GM12878 (cell line): ENCODE results near the gene CPHXL2. TPM values are rescaled to one million over a fixed set of nuclear protein-coding genes. Genes with fewer than 3 reads are reported as not detected.

ENCODE experiments used
- ATAC-seq: fragments of 200-7000 bp; cut with Tn5 transposase; 3 replicates; pipeline ENCODE4 v1.9.1; 2020; ENCODE audit warnings: mild to moderate bottlenecking, moderate library complexity
- BruUV-seq: library from RNA; stranded (reverse); fragments of 400-500 nt; replicated peaks from 2 replicates; lab custom pipeline; 2021; lab: Mats Ljungman, UMichigan
- CTCF ChIA-PET: fragments of 300-600 bp; sonication (Branson Sonifier 250); formaldehyde crosslinking; extraction: SDS; loops from one replicate; lab custom pipeline; 2021; ENCODE audit warnings: inconsistent platforms; lab: Yijun Ruan, JAX
- POLR2A ChIA-PET: fragments of 350-600 bp; formaldehyde crosslinking; extraction: SDS; loops from one replicate; lab custom pipeline; 2021; ENCODE audit warnings: inconsistent platforms; lab: Charles Lee
- RAD21 ChIA-PET: fragments of 300-600 bp; sonication (Branson Sonifier 250); formaldehyde crosslinking; loops from one replicate; lab custom pipeline; 2023; ENCODE audit warnings: antibody characterized with exemption; ENCODE audit not compliant: unreplicated experiment; lab: Charles Lee
- SMC1A ChIA-PET: fragments of 300-600 bp; sonication (Branson Sonifier 250); formaldehyde crosslinking; loops from one replicate; lab custom pipeline; 2023; ENCODE audit not compliant: unreplicated experiment, uncharacterized antibody; lab: Charles Lee
- DNase-seq: peaks from one replicate; pipeline ENCODE4 v3.0.0-alpha.2; 2011; ENCODE audit warnings: low read depth, low spot score
- FAIRE-seq: peaks from 3 replicates; lab custom pipeline; 2011; peaks lifted over from hg19 to GRCh38; lab: Jason Lieb, UNC
- H2AFZ ChIP-seq: 2 replicates; pipeline ENCODE4 v1.6.0; 2011; ENCODE audit warnings: low read depth, low read length, control low read depth; ENCODE audit not compliant: control insufficient read depth
- H3K27ac ChIP-seq: 2 replicates; pipeline ENCODE4 v1.5.1; 2011; ENCODE audit warnings: control low read depth; ENCODE audit not compliant: control insufficient read depth, insufficient read depth
- H3K27me3 ChIP-seq, 2 experiments: replicated peaks in 1 of 2; 2 replicates each; pipeline versions ENCODE4 v1.6.0 to v1.6.1; 2011; ENCODE audit warnings: low read length in 1 of 2; ENCODE audit not compliant: control insufficient read depth in 2 of 2, insufficient read depth in 2 of 2
- H3K36me3 ChIP-seq, 2 experiments: 2 replicates each; pipeline ENCODE4 v1.5.1; 2011; ENCODE audit warnings: low read length in 1 of 2; ENCODE audit not compliant: control insufficient read depth in 2 of 2, insufficient read depth in 2 of 2
- H3K4me1 ChIP-seq: 2 replicates; pipeline ENCODE4 v1.6.1; 2011; ENCODE audit warnings: mild to moderate bottlenecking, low read length, moderate library complexity, mixed read lengths; ENCODE audit not compliant: control insufficient read depth, insufficient read depth
- H3K4me2 ChIP-seq: 2 replicates; pipeline ENCODE4 v1.6.0; 2011; ENCODE audit warnings: control low read depth; ENCODE audit not compliant: control insufficient read depth, insufficient read depth
- H3K4me3 ChIP-seq: fragments of 200-600 bp; sonication (generic); 2 replicates; pipeline ENCODE4 v1.5.1; 2016
- H3K79me2 ChIP-seq: 2 replicates; pipeline ENCODE4 v1.6.0; 2011; ENCODE audit warnings: low read length; ENCODE audit not compliant: control insufficient read depth, insufficient read depth
- H3K9ac ChIP-seq: 2 replicates; pipeline ENCODE4 v1.8.0; 2011; ENCODE audit warnings: low read length, control low read depth, mixed read lengths; ENCODE audit not compliant: control insufficient read depth, insufficient read depth
- H3K9me3 ChIP-seq: replicated peaks from 3 replicates; pipeline ENCODE4 v1.5.1; 2011; ENCODE audit warnings: mild to moderate bottlenecking, low read length; ENCODE audit not compliant: control insufficient read depth, insufficient read depth
- H4K20me1 ChIP-seq: 2 replicates; pipeline ENCODE4 v1.6.0; 2011; ENCODE audit not compliant: control insufficient read depth, insufficient read depth
- BRCA1 ChIP-seq: IDR thresholded peaks from 2 replicates; pipeline ENCODE4 v1.6.1; 2011; ENCODE audit warnings: low read depth, low read length, improper control_type of control experiment
- DPF2 ChIP-seq: fragments of 450-650 bp; IDR thresholded peaks from 2 replicates; pipeline ENCODE4 v1.6.1; 2017; ENCODE audit warnings: mild to moderate bottlenecking
- MEF2B ChIP-seq: fragments of 450-650 bp; IDR thresholded peaks from 2 replicates; pipeline ENCODE4 v1.6.1; 2018; ENCODE audit warnings: mild to moderate bottlenecking, moderate library complexity; ENCODE audit not compliant: partially characterized antibody, poor library complexity, severe bottlenecking
- MXI1 ChIP-seq: fragments of 150-350 bp; IDR thresholded peaks from 2 replicates; pipeline ENCODE4 v1.6.1; 2011; ENCODE audit warnings: low read depth, mild to moderate bottlenecking, inconsistent platforms, low read length, improper control_type of control experiment
- MYB ChIP-seq: fragments of 150-350 bp; IDR thresholded peaks from 2 replicates; pipeline ENCODE4 v1.6.1; 2014; ENCODE audit warnings: mild to moderate bottlenecking, low read depth, low read length, borderline replicate concordance
- NFYB ChIP-seq: IDR thresholded peaks from 2 replicates; pipeline ENCODE4 v1.6.1; 2011; ENCODE audit warnings: low read depth, mild to moderate bottlenecking, low read length, improper control_type of control experiment, moderate library complexity; ENCODE audit not compliant: insufficient read depth
- PKNOX1 ChIP-seq: fragments of 450-650 bp; IDR thresholded peaks from 2 replicates; pipeline ENCODE4 v1.6.1; 2016; ENCODE audit warnings: mild to moderate bottlenecking
- REST ChIP-seq: IDR thresholded peaks from 2 replicates; pipeline ENCODE4 v1.6.1; 2012; ENCODE audit warnings: mild to moderate bottlenecking, low read depth, low read length
- TCF3 ChIP-seq: IDR thresholded peaks from 2 replicates; pipeline ENCODE4 v1.6.1; 2012; ENCODE audit warnings: low read depth, mild to moderate bottlenecking, low read length, borderline replicate concordance; ENCODE audit not compliant: insufficient read depth
- ZBTB40 ChIP-seq: fragments of 450-650 bp; IDR thresholded peaks from 2 replicates; pipeline ENCODE4 v1.6.1; 2016; ENCODE audit warnings: mild to moderate bottlenecking, moderate library complexity, borderline replicate concordance
- WGBS: methylation state at CpG from one replicate; pipeline ENCODE4 v1.1.6; 2016; ENCODE audit warnings: low lambda C conversion rate; ENCODE audit not compliant: insufficient replicate concordance, insufficient coverage; ENCODE audit errors: missing lambda C conversion rate; 5-methylcytosine and 5-hydroxymethylcytosine counted together
- in situ Hi-C: fragments of 300-500 bp; cut with MboI; formaldehyde crosslinking; loops from 9 replicates; pipeline ENCODE4 v1.14.3; 2018; ENCODE audit warnings: mixed read lengths
- intact Hi-C: fragments of 100-400 bp; cut with micrococcal nuclease; formaldehyde crosslinking; loops from one replicate; pipeline ENCODE4 v1.14.2; 2022; ENCODE audit not compliant: unreplicated experiment
- polyA plus RNA-seq, 11 experiments: library from polyadenylated mRNA; depleted of rRNA in 4 of 11; unstranded in 6 of 11; stranded (reverse) in 5 of 11; fragments of >200 nt; fragmentation: Nextera tagmentation in 4 of 11; fragmentation: Illumina TruSeq in 1 of 11; extraction: Ambion mirVana in 4 of 11; extraction: Trizol in 1 of 11; gene quantifications; 1 replicate in 1 of 11; 2 replicates in 10 of 11; pipeline versions ENCODE4 v1.2.1 to v1.2.3, GENCODE V29; 2011 to 2016; ENCODE audit warnings: inconsistent platforms in 2 of 11, missing spikeins in 2 of 11, low read depth in 1 of 11
- total RNA-seq, 4 experiments: library from RNA; depleted of rRNA in 3 of 4; stranded (reverse); fragments of >200 nt in 3 of 4; fragmentation: Illumina TruSeq in 1 of 4; extraction: Trizol in 1 of 4; gene quantifications; 2 replicates each; pipeline versions ENCODE4 v1.2.1 to v1.2.3, GENCODE V29; 2013 to 2021

The CPHXL2 gene
- total and polyA plus RNA-seq, 10 of the 15 experiments (the other 5 are each of a cell fraction or from before 2014, with no cell fraction given), result not detected

DNA sequence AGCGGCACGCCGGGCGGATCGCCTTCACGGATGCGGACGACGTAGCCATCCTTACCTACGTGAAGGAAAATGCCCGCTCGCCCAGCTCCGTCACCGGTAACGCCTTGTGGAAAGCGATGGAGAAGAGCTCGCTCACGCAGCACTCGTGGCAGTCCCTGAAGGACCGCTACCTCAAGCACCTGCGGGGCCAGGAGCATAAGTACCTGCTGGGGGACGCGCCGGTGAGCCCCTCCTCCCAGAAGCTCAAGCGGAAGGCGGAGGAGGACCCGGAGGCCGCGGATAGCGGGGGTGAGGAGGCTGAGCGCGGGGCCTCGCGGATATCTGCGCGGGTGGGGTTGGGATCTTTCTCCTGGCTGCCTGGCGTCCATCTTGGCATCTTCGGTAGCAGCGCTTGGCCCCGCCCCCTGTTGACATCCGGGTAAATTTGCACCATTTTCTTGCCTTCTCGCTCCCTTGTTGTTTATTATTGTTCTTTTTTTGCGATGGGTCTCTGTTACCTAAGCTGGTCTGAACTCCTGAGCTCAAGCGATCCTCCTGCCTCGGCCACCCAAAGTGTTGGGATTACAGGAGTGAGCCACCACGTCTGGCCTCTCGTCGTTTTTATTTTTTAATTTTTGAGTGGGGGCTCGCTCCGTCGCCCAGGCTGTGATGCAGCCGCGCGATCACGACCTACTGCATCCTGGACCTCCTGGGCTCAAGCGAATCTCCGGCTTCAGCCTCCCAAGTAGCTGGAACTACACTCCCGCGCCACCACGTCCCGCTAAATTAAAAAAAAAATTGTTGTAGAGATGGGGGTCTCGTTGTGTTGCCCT is 28.3 kb downstream of the CPHXL2 start:
- Histone ChIP-seq H3K4me2 (peak overlapping the region; percentile 53; the same call in 1 of the 2 replicates), H3K4me3 (peak overlapping the region; percentile 85), H3K9me3 (no peaks in the 10 kb centered on the region), H3K79me2 (peaks cover 99% of the 10 kb centered on the region), H3K4me1 (peaks cover 25% of the 10 kb centered on the region), H3K27me3 (no peaks in the 10 kb centered on the region; a peak in 1 of 4 replicates), H4K20me1 (peaks cover 4% of the 10 kb centered on the region), H3K9ac (peak overlapping the region; percentile 75), H2AFZ (peak overlapping the region; percentile 71), H3K36me3 (peaks cover 0 to 10% of the 10 kb centered on the region in 2 experiments; a peak in 3 of 4 replicates), H3K27ac (peak overlapping the region; percentile 86)
- ChIA-PET POLR2A (interaction anchor here (1.0 to 6.1 kb wide), 9 partner anchors 27 to 630 kb away, joined by 3 to 67 read pairs (median 9); partner anchors contain the start of genes ADAT1, CFDP1, GABARAPL2 and TMEM231), SMC1A (interaction anchor here (0.8 to 8.1 kb wide), 13 partner anchors 10 to 215 kb away, joined by 3 to 69 read pairs (median 4); partner anchors contain the start of genes ADAT1, CFDP1 and TMEM231), RAD21 (interaction anchor here (0.7 to 6.0 kb wide), 15 partner anchors 11 to 949 kb away, joined by 3 to 46 read pairs (median 3); partner anchors contain the start of genes ADAT1, GABARAPL2 and TMEM170A), CTCF (interaction anchor here (0.8 to 5.6 kb wide), 12 partner anchors 12 to 185 kb away, joined by 3 to 51 read pairs (median 4); partner anchors contain the start of genes ADAT1, GABARAPL2, TMEM170A and TMEM231)
- peak; percentile 67 for ATAC-seq
- FAIRE-seq, result peak; percentile 61
- WGBS, result under 1% methylated on average over 62 of the region's 62 CpGs
- intact Hi-C loops, result loop anchor here (1.0 kb wide), 2 partner anchors 76 to 116 kb away; no protein-coding TSS in a partner anchor
- no TSS peak for BruUV-seq
- in situ Hi-C loops, result loop anchor here (5.0 kb wide), 2 partner anchors 114 to 1544 kb away; partner anchors contain the start of gene MON1B
- no peak for DNase-seq
- TF ChIP-seq MEF2B (no peak), MYB (no peak), DPF2 (0 out of 2 replicates have a peak, but pooled peaks have one; percentile 2), ZBTB40 (peak; percentile 23; the same call in 1 of the 2 replicates), NFYB (no peak), PKNOX1 (peak; percentile 35; the same call in 1 of the 2 replicates), BRCA1 (no peak), MXI1 (0 out of 2 replicates have a peak, but pooled peaks have one; percentile 7), REST (peak; percentile 4; the same call in 1 of the 2 replicates), TCF3 (0 out of 2 replicates have a peak, but pooled peaks have one; percentile 20)
